Iris pigment epithelial cell (primary cell): ENCODE measurements around the gene RAD51.

ENCODE experiments used
- DNase-seq: peaks from one replicate; pipeline ENCODE4 v3.0.0-alpha.2; 2011; ENCODE audit warnings: low read depth

RAD51 gene

DNA sequence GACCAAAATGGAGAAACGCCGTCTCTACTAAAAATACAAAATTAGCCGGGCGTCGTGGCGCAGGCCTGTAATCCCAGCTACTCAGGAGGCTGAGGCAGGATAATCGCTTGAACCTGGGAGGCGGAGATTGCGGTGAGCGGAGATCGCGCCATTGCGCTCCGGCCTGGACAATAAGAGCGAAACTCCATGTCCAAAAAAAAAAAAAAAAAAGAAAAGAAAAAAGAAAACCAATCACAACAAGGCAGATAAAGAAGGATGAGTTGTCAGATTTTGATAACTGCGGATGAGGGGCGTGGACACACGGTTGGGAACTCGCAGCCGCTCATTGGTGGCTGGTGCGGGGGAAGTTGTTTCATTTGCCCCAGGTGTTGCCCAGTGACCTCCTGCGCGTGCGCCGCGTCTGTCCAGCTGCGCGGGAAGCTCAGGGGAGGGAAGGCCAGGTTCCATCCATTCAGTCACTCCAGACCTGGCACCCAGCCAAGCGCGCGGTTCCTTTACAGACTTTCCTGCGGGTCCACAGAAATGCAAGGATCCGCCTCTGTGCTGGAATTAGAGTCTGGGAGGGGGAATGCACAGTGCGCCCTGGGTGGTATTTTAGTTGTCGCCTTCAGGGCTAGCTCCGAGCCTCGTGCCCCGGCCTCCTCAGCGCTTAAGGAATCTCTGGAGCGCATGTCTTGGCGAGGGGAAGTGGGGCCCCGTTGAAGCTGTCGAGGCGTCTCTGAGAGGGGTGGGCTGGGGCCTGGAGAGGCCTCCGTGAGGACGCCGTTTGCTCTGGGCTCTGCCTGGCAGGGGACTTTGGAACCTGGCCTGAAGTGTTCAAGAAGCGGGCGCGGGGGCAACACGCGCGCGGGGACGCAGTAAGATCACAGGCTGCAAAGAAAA, 68.2 kb downstream of the RAD51 start:
- DNase-seq = peak; percentile 55

GRCh38 chr15:40763801-40764628, 69.0 kb downstream of the RAD51 start, which contains the start of gene GCHFR:
Gene GCHFR (plus strand): TSS chr15:40764068. CDS start chr15:40764181, 113 bp downstream.
- DNase-seq = peak; percentile 71

- DNase-seq = no peak
These were observed 69.7 kb downstream of the RAD51 start for GRCh38 chr15:40764629-40765103.

DNA sequence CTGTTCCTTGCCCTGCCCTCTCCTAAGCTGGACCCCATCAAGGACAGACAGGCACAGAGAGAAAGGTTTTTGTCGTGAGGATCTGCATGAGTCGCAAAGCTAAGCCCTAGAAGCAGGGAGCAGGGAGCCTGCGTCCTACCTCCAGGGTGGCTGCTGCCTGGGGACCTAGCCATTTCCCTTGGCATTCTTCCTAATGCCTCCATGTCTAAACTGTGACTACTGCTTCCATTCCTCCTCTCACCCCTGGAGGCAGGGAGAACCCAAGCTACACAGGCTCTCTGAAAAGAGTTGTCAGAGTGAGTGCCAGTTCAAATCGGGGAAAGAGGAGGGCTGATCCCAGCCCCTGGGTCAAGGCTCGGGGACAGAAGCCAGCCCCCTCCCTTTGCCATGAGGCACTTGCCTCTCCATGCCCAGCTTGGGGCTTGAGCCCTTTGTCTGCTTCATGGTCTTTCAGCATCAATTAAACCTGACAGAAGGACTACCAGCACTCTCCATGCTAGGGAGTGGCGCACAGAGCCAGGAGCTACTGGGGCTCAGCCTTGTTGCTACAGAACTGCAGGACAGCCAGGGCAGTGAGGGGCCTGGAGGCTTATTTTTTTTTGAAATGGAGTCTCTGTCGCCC, 71.3 kb downstream of the RAD51 start:
- DNase-seq = no peak

DNA sequence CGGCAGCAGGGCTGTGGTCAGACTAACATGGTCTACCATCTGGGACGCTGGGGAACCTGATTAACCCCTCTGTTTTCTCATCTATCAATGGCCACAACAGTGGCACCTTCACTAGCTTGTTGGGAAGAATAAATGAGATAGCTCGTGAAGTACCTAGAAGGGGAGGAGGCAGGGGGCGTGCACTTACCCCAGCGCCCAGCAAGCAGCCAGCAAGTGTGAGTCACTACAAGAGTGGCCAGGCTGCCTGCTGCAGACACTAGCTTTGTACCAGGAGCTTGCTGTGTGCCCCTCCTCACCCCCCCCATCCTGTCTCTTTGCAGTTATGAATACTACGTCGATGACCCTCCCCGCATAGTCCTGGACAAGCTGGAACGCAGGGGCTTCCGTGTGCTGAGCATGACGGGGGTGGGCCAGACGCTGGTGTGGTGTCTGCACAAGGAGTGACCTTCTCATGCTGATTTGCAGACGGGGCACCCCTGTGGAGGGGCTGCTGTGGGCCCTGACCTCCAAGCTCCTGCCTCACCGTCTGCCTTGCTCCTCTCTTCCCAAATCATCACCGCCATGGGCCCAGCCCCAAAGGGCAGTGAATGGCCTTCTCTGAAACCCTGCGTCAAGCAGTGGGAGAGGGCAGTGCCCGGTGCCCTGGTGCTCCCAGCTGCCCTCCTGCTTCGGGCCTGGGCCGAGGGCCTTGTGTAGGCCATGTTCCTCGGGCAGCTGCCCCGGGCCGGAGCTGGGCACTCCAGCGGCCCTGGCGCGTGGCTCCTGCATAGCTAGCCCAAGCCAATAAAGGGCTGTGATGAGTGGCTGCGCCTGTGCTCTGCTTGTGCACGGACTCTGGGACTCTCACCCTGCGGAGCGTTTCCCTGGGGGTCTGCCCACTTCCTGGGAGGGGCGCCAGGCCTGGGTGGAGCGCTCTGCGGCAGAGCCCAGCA, 72.2 kb downstream of the RAD51 start:
- peak; percentile 64 for DNase-seq

- DNase-seq = no peak
These were observed 73.0 kb downstream of the RAD51 start for GRCh38 chr15:40767838-40768500.

DNA sequence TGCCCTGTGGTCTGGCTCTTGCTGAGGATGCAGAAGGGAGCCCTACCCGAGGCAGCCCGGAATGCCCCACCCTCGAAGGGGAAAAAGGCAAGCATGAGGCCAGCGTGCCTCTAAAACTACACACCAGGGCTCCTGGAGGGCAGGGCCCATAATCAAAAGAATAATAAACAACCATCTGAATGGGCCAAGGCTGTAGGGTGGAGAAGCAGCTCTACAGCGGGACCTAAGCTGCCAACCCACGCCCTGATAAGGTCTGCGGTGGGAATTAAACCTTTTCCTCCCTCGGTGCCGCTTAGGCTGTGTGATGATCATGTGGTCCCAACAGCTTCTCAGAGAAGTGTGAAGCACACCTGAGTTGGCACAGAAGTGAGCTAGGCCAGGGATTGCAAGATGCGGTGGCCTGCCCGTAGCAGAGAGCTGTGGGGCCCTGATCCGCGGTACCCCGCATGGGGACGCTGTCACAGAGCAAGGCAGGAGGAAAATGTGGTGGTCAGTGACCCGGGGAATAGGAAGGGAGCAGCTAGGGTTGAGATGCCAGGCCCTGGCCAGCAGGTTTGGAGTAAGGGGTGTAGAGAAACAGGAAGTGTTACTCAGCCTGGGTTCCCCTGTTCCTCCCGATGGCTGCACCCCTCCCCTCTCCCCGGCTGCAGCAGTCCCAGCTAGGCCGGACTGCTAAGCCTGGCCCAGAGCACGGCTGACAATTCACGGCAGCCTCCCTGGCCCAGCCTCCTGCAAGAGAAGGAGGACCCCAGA, 73.7 kb downstream of the RAD51 start:
- no peak for DNase-seq

GRCh38 chr15:40769274-40770146, 74.5 kb downstream of the RAD51 start, which contains the start of gene C15orf62:
Gene C15orf62 (plus strand): TSS chr15:40769980. CDS start chr15:40770496, 516 bp downstream.
- DNase-seq = peak; percentile 66

GRCh38 chr15:40770147-40770721, 75.3 kb downstream of the RAD51 start:
- DNase-seq = no peak

DNA sequence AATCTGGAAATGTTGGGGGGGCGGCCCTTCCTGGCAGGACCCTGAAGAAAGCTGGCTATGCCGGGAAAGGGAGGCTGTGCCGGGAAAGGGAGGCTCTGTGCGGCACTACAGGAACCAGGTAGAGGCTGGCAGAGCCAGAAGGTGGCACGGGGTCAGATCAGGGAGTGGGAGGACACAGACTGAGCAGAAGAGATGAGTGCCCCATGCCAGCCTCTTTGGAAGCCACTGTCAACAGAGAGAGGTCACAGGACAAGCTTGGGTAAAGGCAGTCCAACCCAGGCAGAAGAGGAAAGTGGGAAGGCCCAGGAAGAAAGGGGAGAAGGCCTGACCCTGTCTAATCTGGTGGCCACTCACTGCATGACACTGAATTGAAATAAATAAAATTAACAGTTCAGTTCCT, 76.3 kb downstream of the RAD51 start:
- DNase-seq = no peak

- no peak for DNase-seq
These were observed 77.0 kb downstream of the RAD51 start for GRCh38 chr15:40772014-40772413.

DNA sequence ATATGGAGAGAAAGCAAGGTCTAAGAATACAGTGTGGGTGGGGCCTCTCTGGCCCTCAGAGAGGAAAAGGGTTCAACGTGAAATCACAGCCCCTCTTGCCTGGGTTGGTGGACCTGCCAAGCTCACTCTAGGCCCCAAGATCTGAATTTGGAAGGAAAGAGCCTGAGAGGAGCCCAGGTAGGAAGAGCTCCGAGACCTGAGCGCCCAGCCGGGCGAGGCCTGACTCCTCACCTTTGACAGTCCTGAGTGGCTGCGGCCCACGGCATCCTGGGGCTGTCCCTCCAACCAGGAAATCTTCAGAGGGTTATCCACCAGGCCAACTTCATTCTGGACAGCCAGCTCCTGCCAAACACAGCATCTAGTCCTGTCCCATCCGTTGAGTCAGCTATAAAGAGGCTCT, 78.5 kb downstream of the RAD51 start:
- no peak for DNase-seq

DNA sequence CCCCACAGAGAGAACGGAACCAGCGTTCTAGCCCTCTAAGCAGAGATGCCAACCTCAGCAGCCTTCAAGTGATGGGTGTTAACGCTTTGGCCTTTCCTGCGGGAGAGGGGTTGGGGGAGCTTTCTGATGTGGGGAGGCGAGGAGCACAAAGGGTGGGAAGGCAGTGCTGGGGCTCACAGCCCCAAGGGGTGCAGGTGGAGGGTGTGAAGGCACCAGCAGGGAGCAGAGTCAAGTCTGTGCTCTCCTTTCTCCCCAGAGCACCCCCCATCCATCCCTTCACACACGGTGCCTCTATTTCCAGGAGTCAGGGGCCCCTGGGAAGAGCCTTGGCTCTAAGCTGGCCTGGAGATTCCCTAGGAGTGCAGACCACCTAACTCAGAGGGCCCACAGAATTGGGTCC, 78.9 kb downstream of the RAD51 start:
- DNase-seq = no peak

DNA sequence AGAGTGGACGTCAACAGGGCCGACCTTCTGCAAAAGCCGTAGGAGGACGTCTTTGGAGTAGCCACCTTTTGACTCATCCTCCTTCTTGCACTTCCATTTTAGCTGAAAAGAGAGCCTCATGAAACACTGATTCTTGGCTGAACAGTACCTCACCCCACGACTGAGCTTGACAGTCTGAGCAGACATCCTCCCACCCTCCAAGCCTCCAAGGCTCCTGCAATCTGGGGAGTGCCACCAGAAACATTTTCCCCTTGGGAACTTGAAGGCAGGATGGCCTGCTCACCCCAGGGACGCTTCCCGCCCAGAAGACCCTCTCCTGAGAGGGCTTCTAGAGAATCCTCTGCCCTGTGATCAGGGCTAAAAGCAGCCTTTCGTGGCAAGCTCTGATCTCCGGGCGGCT, 80.0 kb downstream of the RAD51 start:
- no peak for DNase-seq

- DNase-seq = no peak
These were observed 81.0 kb downstream of the RAD51 start for GRCh38 chr15:40775740-40776536.

DNA sequence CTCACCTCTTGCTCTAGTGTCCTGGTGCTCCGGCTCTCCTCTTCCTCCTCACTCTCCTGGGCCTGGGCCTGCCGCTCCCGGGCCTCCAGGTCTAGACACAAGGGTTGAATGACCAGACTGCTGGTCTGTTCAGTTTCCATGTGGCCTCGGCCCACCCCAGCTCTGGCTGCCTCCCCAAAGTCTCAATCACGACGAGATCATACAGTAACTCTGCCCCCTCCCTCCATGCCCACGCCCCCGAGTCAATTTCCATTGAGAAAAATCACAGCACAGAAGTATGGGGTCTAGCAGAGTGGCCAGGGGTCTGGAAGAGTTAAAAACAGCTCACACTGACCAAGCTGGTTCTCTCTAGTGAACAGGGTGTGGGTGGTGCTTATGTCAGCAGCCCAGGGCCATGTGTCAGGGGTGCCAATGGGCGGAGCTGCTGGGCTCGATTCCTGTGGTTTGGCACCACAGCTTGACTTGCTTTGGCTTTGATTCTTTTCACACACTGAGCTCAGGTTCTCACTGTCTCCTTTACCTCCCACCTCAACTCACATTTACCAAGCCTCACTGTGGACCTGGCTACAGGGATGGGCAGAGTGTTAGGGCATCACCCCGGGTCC, 81.7 kb downstream of the RAD51 start:
- peak; percentile 47 for DNase-seq
